ENCODE results near the gene HMBS. TPM values are rescaled to one million over a fixed set of nuclear protein-coding genes. Genes with fewer than 3 reads are reported as not detected.

Gene HMBS
- polyA plus RNA-seq, 4 donors: 24.6 to 31.6 (median 26.2) TPM

- DNase-seq (ENCODE audit: low read depth in 4 of 4, low spot score in 3 of 4): no peak
These were observed 19.3 kb upstream of the HMBS start for GRCh38 chr11:119065369-119065768.

DNA sequence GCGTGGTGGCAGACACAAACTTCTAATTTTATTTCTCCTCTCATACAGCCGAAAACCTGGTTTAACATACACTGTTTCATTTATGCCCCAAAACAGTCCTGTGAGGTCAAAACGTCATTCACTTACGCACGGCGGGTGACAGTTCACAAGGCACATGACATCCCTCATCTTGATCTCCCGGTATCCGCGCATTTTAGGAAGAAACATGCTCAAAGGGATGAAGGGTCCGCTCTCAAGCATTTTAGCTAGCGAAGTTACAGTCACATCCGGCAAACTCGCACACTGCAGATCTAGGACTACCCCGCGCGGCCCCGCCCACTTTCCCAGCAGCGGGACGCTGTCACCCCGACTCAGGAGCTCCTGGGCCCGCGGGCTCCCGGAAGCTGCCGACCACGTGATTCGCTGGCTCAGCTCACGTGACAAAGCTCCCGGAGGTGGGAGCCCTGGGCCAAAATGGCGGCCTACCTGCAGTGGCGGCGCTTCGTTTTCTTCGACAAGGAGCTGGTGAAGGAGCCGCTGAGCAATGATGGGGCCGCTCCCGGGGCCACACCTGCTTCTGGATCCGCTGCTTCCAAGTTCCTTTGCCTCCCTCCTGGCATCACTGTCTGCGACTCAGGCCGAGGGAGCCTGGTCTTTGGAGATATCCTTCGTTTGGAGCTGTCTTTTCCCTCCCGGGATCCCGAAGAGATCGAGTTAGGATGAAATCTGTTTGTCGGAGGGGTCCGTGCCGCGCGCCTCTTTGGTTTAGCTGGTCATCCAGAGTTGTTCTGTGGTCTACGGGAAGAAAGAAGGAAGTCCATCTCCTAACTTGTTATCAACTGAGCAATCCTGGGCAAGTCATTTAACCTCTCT, 17.1 kb upstream of the HMBS start, which contains the start of gene VPS11:
TSS of gene VPS11 (plus strand) at position 448 of the 852 bp plus-strand sequence. CDS start at position 454, 6 bp downstream.
- peak; percentile 81 to 94 (median 84) for DNase-seq (ENCODE audit: low read depth in 4 of 4, low spot score in 3 of 4)

- no peak for DNase-seq (ENCODE audit: low read depth in 4 of 4, low spot score in 3 of 4)
These were observed 6.8 kb upstream of the HMBS start for GRCh38 chr11:119077839-119078238.

DNA sequence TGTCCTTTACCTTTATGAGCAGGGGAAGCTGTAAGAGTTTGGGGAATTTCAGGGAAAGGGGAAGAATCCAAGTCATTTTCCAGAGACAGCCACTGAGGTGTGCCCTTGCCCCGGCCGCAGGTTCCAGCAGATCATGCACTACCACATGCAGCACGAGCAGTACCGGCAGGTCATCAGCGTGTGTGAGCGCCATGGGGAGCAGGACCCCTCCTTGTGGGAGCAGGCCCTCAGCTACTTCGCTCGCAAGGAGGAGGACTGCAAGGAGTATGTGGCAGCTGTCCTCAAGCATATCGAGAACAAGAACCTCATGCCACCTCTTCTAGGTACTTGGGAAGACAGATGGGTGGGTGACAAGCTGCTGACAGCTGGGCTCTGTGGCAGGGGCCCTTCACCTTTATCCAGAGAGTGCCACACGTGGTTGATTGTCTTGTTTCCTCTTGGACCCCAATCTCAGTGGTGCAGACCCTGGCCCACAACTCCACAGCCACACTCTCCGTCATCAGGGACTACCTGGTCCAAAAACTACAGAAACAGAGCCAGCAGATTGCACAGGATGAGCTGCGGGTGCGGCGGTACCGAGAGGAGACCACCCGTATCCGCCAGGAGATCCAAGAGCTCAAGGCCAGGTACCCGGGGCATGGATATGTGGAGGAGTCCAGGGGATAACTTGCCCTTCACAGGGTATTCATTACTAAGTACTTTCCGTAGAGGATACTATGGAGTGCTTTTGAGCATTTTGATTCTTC, 5.8 kb upstream of the HMBS start:
- no peak for DNase-seq (ENCODE audit: low read depth in 4 of 4, low spot score in 3 of 4)

GRCh38 chr11:119081682-119082260, 2.9 kb upstream of the HMBS start:
- DNase-seq (ENCODE audit: low read depth in 4 of 4, low spot score in 3 of 4): no peak

DNA sequence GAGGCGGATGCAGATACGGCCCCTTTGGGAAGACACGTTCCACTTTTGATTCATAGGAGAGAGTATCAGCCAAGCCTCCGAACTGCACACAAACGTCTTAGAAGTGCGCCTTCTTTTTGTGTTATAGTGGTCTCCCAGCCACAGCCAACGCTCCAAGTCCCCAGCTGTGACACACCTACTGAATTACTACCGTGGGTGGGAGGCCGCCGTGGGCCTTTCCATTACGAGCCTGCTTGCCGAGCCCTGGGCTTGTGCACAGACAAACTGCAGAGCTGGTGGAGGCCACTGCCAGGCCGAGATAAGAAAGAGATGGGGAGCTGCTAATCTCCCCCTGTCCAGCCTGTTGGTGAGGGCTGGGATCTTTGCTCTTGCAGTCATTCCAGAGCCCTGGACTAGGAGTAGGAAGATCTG, 761 bp downstream of the HMBS start:
- DNase-seq (ENCODE audit: low read depth in 4 of 4, low spot score in 3 of 4): no peak

DNA sequence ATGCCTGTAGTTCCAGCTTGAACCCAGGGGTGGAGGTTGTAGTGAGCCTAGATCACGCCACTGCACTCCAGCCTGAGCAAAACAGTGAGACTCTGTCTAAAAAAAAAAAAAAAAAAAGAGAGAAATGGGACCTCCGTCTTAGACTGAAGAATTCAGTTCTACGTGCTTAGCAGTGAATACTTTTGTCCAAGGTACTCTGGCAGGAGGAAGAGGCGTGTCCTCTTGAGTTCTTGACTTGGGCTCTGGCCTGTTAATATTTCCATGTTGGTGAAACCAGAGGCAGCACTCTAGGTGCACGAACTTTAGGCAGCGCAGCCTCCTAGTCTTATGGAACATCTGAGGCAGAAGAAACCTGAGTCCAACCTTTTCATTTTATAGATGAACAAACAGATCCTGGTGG, 2.4 kb downstream of the HMBS start:
- no peak for DNase-seq (ENCODE audit: low read depth in 4 of 4, low spot score in 3 of 4)

DNA sequence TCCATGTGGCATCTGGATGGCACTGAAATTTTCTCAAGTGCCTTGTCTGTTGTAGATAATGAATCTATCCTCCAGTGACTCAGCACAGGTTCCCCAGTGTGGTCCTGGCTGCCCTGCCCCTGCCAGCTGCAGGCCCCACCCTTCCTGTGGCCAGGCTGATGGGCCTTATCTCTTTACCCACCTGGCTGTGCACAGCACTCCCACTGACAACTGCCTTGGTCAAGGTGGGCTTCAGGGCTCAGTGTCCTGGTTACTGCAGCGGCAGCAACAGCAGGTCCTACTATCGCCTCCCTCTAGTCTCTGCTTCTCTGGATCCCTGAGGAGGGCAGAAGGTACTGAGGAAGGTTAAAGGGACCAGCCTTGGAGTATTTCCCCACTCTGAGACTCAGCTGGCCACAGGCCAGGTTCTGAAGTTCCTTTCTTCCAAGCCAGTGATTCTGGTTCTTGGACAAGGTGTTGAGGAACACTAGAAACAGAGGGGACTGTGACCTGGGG, 3.1 kb downstream of the HMBS start:
- DNase-seq (ENCODE audit: low read depth in 4 of 4, low spot score in 3 of 4): no peak

DNA sequence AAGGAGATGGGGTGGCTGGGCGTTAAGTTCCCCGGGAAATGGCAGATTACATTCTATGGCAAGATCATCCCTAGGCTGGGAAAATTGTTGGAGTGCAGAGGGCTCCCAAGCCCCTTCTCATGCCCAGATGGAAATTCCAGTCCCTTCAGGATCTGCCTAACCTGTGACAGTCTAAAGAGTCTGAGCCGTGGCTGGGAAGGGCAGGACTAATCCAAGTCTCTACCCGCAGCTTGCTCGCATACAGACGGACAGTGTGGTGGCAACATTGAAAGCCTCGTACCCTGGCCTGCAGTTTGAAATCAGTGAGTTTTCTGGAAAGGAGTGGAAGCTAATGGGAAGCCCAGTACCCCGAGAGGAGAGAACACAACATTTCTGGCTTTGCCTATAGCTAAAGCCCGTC, 3.7 kb downstream of the HMBS start:
- no peak for DNase-seq (ENCODE audit: low read depth in 4 of 4, low spot score in 3 of 4)

GRCh38 chr11:119089319-119089718, 4.6 kb downstream of the HMBS start:
- DNase-seq (ENCODE audit: low read depth in 4 of 4, low spot score in 3 of 4): no peak

- no peak for DNase-seq (ENCODE audit: low read depth in 4 of 4, low spot score in 3 of 4)
These were observed 6.5 kb downstream of the HMBS start for GRCh38 chr11:119091178-119091577.

DNA sequence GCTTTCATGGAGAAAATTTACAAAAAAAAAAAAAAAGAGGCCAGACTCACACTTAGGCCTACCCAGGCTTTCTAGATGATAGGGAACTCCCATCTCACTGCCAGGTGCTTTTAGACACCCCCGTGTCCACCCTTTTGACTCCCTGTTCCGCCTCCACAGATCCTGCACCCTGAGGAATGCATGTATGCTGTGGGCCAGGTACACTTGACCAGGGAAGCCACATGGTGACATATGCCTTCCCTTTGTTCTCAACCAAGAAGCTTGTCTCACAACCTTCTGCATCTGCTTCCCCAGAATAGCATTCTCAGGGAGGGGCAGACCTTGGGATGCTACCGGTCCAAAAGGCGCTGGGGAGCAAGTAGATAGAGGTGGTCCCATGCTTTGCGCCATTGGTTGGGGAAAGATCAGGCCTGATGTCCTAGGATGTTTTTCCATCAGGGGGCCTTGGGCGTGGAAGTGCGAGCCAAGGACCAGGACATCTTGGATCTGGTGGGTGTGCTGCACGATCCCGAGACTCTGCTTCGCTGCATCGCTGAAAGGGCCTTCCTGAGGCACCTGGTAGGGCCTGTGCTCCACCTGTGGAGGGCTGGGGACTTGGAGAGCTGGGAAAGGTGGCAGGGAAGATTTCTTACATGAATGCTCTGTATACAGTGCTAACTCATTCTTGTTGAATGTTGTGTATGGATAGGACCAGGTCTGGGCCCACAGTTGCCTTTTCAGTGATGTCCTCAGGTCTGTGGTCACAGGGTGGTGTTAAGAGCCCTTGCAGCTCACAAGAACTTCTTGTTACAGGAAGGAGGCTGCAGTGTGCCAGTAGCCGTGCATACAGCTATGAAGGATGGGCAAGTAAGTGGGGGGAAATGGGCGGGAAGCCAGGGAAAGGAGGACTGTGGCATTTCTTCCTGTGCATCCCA, 7.5 kb downstream of the HMBS start:
- DNase-seq (ENCODE audit: low read depth in 4 of 4, low spot score in 3 of 4): no peak

DNA sequence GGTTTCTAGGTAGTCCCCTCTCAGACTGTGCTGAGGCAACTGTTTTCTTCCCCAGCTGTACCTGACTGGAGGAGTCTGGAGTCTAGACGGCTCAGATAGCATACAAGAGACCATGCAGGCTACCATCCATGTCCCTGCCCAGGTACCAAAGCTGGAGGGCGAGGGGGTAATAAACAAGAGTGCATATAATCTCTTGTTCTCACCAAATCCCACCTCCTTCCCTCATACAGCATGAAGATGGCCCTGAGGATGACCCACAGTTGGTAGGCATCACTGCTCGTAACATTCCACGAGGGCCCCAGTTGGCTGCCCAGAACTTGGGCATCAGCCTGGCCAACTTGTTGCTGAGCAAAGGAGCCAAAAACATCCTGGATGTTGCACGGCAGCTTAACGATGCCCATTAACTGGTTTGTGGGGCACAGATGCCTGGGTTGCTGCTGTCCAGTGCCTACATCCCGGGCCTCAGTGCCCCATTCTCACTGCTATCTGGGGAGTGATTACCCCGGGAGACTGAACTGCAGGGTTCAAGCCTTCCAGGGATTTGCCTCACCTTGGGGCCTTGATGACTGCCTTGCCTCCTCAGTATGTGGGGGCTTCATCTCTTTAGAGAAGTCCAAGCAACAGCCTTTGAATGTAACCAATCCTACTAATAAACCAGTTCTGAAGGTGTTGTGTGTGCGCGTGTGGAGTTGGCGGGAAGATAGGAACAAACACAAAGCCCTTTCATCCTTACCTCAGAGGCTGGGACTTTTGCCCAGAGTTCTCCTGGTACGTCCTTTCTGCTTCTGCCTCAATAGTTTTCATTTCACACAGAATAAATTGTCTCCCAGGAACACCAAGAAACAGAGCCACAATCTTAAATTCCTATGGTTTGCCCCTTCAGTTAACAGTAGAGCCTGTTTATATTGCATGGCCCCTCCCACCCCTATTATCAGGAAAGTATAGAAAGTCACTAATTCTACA, 8.5 kb downstream of the HMBS start:
- no peak for DNase-seq (ENCODE audit: low read depth in 4 of 4, low spot score in 3 of 4)

GRCh38 chr11:119093942-119094815, 9.5 kb downstream of the HMBS start:
- no peak for DNase-seq (ENCODE audit: low read depth in 4 of 4, low spot score in 3 of 4)

DNA sequence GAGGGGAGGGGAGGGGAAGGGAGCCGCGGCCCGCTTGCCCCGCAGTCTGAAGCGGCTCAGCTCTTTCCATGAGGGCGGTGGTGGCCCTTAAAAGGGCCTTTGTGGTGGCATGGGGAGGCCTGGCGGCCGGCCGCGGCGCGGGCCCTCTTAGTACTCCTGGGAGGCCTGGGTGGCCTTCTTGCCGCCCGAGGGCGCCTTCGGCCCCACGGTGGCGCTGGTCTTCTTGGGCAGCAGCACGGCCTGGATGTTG, 10.1 kb downstream of the HMBS start:
- peak in 2 of 4 donors; percentile 62 for DNase-seq (ENCODE audit: low read depth in 4 of 4, low spot score in 3 of 4)

GRCh38 chr11:119095066-119095880, 10.6 kb downstream of the HMBS start:
- DNase-seq (ENCODE audit: low read depth in 4 of 4, low spot score in 3 of 4): peak; percentile 98 to 100 (median 99)

GRCh38 chr11:119099711-119100110, 15.0 kb downstream of the HMBS start:
- no peak for DNase-seq (ENCODE audit: low read depth in 4 of 4, low spot score in 3 of 4)

Data from left renal pelvis (tissue), 4 donors.